CD4-positive, CD25-positive, alpha-beta regulatory T cell (primary cell): Measurements from ENCODE around the gene PLA2R1. TPM values are rescaled to one million over a fixed set of nuclear protein-coding genes. Genes with fewer than 3 reads are reported as not detected.

ENCODE experiments used
- ATAC-seq, 2 donors: fragments of 150-1000 bp; cut with Tn5 transposase; one replicate each; pipeline ENCODE4 v1.10.0; 2021; ENCODE audit warnings: low read depth in 2 of 2, moderate number of reproducible peaks in 2 of 2, moderate library complexity in 1 of 2
- DNase-seq, 3 donors: peaks; one replicate each; pipeline versions ENCODE4 v3.0.0 to v3.0.0-alpha.2; 2012 to 2022; ENCODE audit warnings: mixed read lengths in 1 of 3
- H3K27ac ChIP-seq: one replicate; pipeline ENCODE4 v1.7.0; 2013; ENCODE audit warnings: mild to moderate bottlenecking, low read length; ENCODE audit not compliant: insufficient read depth, poor library complexity, severe bottlenecking
- H3K27me3 ChIP-seq: one replicate; pipeline ENCODE4 v1.7.0; 2013; ENCODE audit warnings: low read length; ENCODE audit not compliant: control insufficient read depth, insufficient read depth
- H3K36me3 ChIP-seq: one replicate; pipeline ENCODE4 v1.7.0; 2013; ENCODE audit warnings: mild to moderate bottlenecking, low read length, moderate library complexity; ENCODE audit not compliant: control insufficient read depth, insufficient read depth
- H3K4me1 ChIP-seq: 2 replicates; pipeline ENCODE4 v1.7.0; 2013; ENCODE audit warnings: mild to moderate bottlenecking, low read length; ENCODE audit not compliant: insufficient read depth, control insufficient read depth, poor library complexity, severe bottlenecking
- H3K4me3 ChIP-seq: one replicate; pipeline ENCODE4 v1.7.0; 2013; ENCODE audit warnings: low read depth, mild to moderate bottlenecking, low read length, moderate library complexity
- H3K9me3 ChIP-seq, 2 experiments: 1 replicate in 1 of 2; 2 replicates in 1 of 2; pipeline ENCODE4 v1.7.0; 2013; ENCODE audit warnings: low read length in 2 of 2, mild to moderate bottlenecking in 1 of 2, moderate library complexity in 1 of 2; ENCODE audit not compliant: control insufficient read depth in 2 of 2
- H3K27ac Mint-ChIP-seq, 3 donors: one replicate each; pipeline ENCODE4 v1.8.0; 2020 to 2022; ENCODE audit warnings: mild to moderate bottlenecking in 3 of 3, mixed read lengths in 3 of 3, moderate library complexity in 2 of 3
- H3K27me3 Mint-ChIP-seq: one replicate; pipeline ENCODE4 v1.8.0; 2022; ENCODE audit warnings: mild to moderate bottlenecking, mixed read lengths
- H3K36me3 Mint-ChIP-seq: one replicate; pipeline ENCODE4 v1.8.0; 2020; ENCODE audit warnings: mixed read lengths
- H3K4me1 Mint-ChIP-seq, 4 donors: one replicate each; pipeline ENCODE4 v1.8.0; 2020 to 2022; ENCODE audit warnings: mixed read lengths in 4 of 4, mild to moderate bottlenecking in 1 of 4
- H3K4me3 Mint-ChIP-seq, 4 donors: one replicate each; pipeline ENCODE4 v1.8.0; 2020 to 2022; ENCODE audit warnings: mild to moderate bottlenecking in 4 of 4, mixed read lengths in 4 of 4, moderate library complexity in 3 of 4
- H3K9me3 Mint-ChIP-seq, 7 donors: one replicate each; pipeline ENCODE4 v1.8.0; 2020 to 2022; ENCODE audit warnings: mixed read lengths in 7 of 7, mild to moderate bottlenecking in 3 of 7, moderate library complexity in 2 of 7
- polyA plus RNA-seq, 4 donors: library from polyadenylated mRNA; unstranded; fragments of 300-500 nt; fragmentation: Illumina TruSeq; gene quantifications; one replicate each; pipeline ENCODE4 v1.2.3, GENCODE V29; 2021
- total RNA-seq: library from RNA; stranded (reverse); gene quantifications from one replicate; pipeline ENCODE4 v1.2.3, GENCODE V29; 2022

The PLA2R1 gene
- total and polyA plus RNA-seq, 5 donors from 2014 or later = not detected

GRCh38 chr2:159987181-159987580, 75.2 kb downstream of the PLA2R1 start:
- peaks cover 0 to 3% (median 0%) of the 10 kb centered on the region in 7 donors for H3K9me3 Mint-ChIP-seq
- H3K27ac ChIP-seq = no peak overlapping the region

GRCh38 chr2:159985656-159986055, 76.8 kb downstream of the PLA2R1 start:
- Histone ChIP-seq H3K4me1 (no peaks in the 10 kb centered on the region), H3K27me3 (peaks cover 3% of the 10 kb centered on the region), H3K9me3 (no peaks in the 10 kb centered on the region), H3K4me3 (no peak overlapping the region), H3K36me3 (no peaks in the 10 kb centered on the region), H3K27ac (no peak overlapping the region)
- Mint-ChIP-seq H3K27ac (no peak overlapping the region), H3K27me3 (peaks cover 26% of the 10 kb centered on the region), H3K4me1 (no peaks in the 10 kb centered on the region), H3K36me3 (no peaks in the 10 kb centered on the region), H3K4me3 (no peak overlapping the region), H3K9me3 (peaks cover 0 to 4% (median 0%) of the 10 kb centered on the region in 7 donors)
- no peak for ATAC-seq
- no peak for DNase-seq

More at GRCh38 chr2:159987181-159987580, 75.2 kb downstream of the PLA2R1 start:
- Mint-ChIP-seq H3K27ac (no peak overlapping the region), H3K36me3 (no peaks in the 10 kb centered on the region), H3K4me3 (no peak overlapping the region), H3K27me3 (peaks cover 19% of the 10 kb centered on the region), H3K4me1 (no peaks in the 10 kb centered on the region)
- Histone ChIP-seq H3K27me3 (peaks cover 3% of the 10 kb centered on the region), H3K9me3 (no peaks in the 10 kb centered on the region), H3K4me1 (no peaks in the 10 kb centered on the region), H3K4me3 (no peak overlapping the region), H3K36me3 (no peaks in the 10 kb centered on the region)
- ATAC-seq = no peak
- DNase-seq = no peak

- Histone ChIP-seq H3K4me1 (no peaks in the 10 kb centered on the region), H3K27ac (no peak overlapping the region), H3K4me3 (no peak overlapping the region), H3K27me3 (peaks cover 8% of the 10 kb centered on the region), H3K9me3 (no peaks in the 10 kb centered on the region), H3K36me3 (no peaks in the 10 kb centered on the region)
- Mint-ChIP-seq H3K27ac (no peak overlapping the region), H3K27me3 (peaks cover 27% of the 10 kb centered on the region), H3K9me3 (peaks cover 0 to 4% (median 0%) of the 10 kb centered on the region in 7 donors), H3K4me3 (no peak overlapping the region), H3K36me3 (no peaks in the 10 kb centered on the region), H3K4me1 (no peaks in the 10 kb centered on the region)
- ATAC-seq (no peak), DNase-seq (no peak)
Observed at GRCh38 chr2:159984034-159984433, 78.4 kb downstream of the PLA2R1 start.

GRCh38 chr2:159982842-159983785, 79.3 kb downstream of the PLA2R1 start:
- peaks cover 8% of the 10 kb centered on the region for H3K27me3 ChIP-seq
- no peak overlapping the region for H3K27ac ChIP-seq
- H3K4me1 ChIP-seq = no peaks in the 10 kb centered on the region
- no peak overlapping the region for H3K4me3 ChIP-seq
- no peaks in the 10 kb centered on the region for H3K36me3 Mint-ChIP-seq
- H3K36me3 ChIP-seq = no peaks in the 10 kb centered on the region
- no peaks in the 10 kb centered on the region for H3K4me1 Mint-ChIP-seq
- peaks cover 28% of the 10 kb centered on the region for H3K27me3 Mint-ChIP-seq
- DNase-seq (no peak), ATAC-seq (no peak)
- H3K9me3 Mint-ChIP-seq = peaks cover 0 to 3% (median 0%) of the 10 kb centered on the region in 7 donors
- no peak overlapping the region for H3K4me3 Mint-ChIP-seq
- H3K27ac Mint-ChIP-seq = no peak overlapping the region
- no peaks in the 10 kb centered on the region for H3K9me3 ChIP-seq

- no peaks in the 10 kb centered on the region for H3K36me3 ChIP-seq
- H3K4me1 ChIP-seq = no peaks in the 10 kb centered on the region
- H3K27me3 ChIP-seq = peaks cover 8% of the 10 kb centered on the region
- no peak overlapping the region for H3K4me3 ChIP-seq
- Mint-ChIP-seq H3K27ac (no peak overlapping the region), H3K4me1 (no peaks in the 10 kb centered on the region), H3K36me3 (no peaks in the 10 kb centered on the region), H3K9me3 (peaks cover 0 to 2% (median 0%) of the 10 kb centered on the region in 7 donors), H3K4me3 (no peak overlapping the region), H3K27me3 (peaks cover 28% of the 10 kb centered on the region)
- H3K9me3 ChIP-seq = no peaks in the 10 kb centered on the region
- no peak for ATAC-seq
- no peak overlapping the region for H3K27ac ChIP-seq
- DNase-seq = no peak
Observed at GRCh38 chr2:159982270-159982669, 80.1 kb downstream of the PLA2R1 start.

GRCh38 chr2:159976527-159977160, 85.8 kb downstream of the PLA2R1 start:
- Histone ChIP-seq H3K27ac (no peak overlapping the region), H3K36me3 (no peaks in the 10 kb centered on the region), H3K9me3 (no peaks in the 10 kb centered on the region), H3K4me1 (no peaks in the 10 kb centered on the region), H3K4me3 (no peak overlapping the region), H3K27me3 (peaks cover 21% of the 10 kb centered on the region)
- Mint-ChIP-seq H3K9me3 (peaks cover 0 to 2% (median 0%) of the 10 kb centered on the region in 7 donors), H3K27ac (no peak overlapping the region), H3K4me1 (no peaks in the 10 kb centered on the region), H3K36me3 (no peaks in the 10 kb centered on the region), H3K27me3 (peaks cover 35% of the 10 kb centered on the region), H3K4me3 (no peak overlapping the region)
- ATAC-seq (no peak), DNase-seq (no peak)

- Histone ChIP-seq H3K36me3 (no peaks in the 10 kb centered on the region), H3K9me3 (no peaks in the 10 kb centered on the region), H3K4me1 (no peaks in the 10 kb centered on the region), H3K27me3 (peaks cover 13% of the 10 kb centered on the region), H3K4me3 (no peak overlapping the region), H3K27ac (no peak overlapping the region)
- H3K9me3 Mint-ChIP-seq = peaks cover 0 to 1% (median 0%) of the 10 kb centered on the region in 7 donors
- no peak for DNase-seq
- no peaks in the 10 kb centered on the region for H3K36me3 Mint-ChIP-seq
- peaks cover 10% of the 10 kb centered on the region for H3K27me3 Mint-ChIP-seq
- ATAC-seq = no peak
- H3K4me3 Mint-ChIP-seq = no peak overlapping the region
- H3K27ac Mint-ChIP-seq = no peak overlapping the region
- no peaks in the 10 kb centered on the region for H3K4me1 Mint-ChIP-seq
Observed at GRCh38 chr2:159973325-159973724, 89.1 kb downstream of the PLA2R1 start.
